HepG2 (cell line): ENCODE measurements around the gene ARHGAP26. TPM values are rescaled to one million over a fixed set of nuclear protein-coding genes. Genes with fewer than 3 reads are reported as not detected.

Experiments used
- ATAC-seq: fragments of 200-7000 bp; cut with Tn5 transposase; 3 replicates; pipeline ENCODE4 v1.9.1; 2020; ENCODE audit warnings: mild to moderate bottlenecking, moderate library complexity
- BruUV-seq: library from RNA; stranded (reverse); fragments of 400-500 nt; replicated peaks from 2 replicates; lab custom pipeline; 2021; lab: Mats Ljungman, UMichigan
- CTCF ChIA-PET: fragments of 300-600 bp; formaldehyde crosslinking; extraction: SDS; loops from one replicate; lab custom pipeline; 2021; ENCODE audit warnings: low total read pairs, inconsistent platforms, low intra/inter-chr PET ratio; lab: Yijun Ruan, JAX
- POLR2A ChIA-PET: fragments of 350-600 bp; sonication (Branson Sonifier 250); formaldehyde crosslinking; loops from one replicate; lab custom pipeline; 2020; ENCODE audit warnings: antibody characterized with exemption, inconsistent platforms; lab: Yijun Ruan, JAX
- DNase-seq: peaks from one replicate; pipeline ENCODE4 v3.0.0-alpha.2; 2015; ENCODE audit warnings: low spot score
- FAIRE-seq: peaks from 3 replicates; lab custom pipeline; 2011; peaks lifted over from hg19 to GRCh38; lab: Jason Lieb, UNC
- H2AFZ ChIP-seq: one replicate; pipeline ENCODE4 v1.6.1; 2011; ENCODE audit warnings: low read length, inconsistent platforms
- H3K27ac ChIP-seq: fragments of 300-600 bp; 3 replicates; pipeline ENCODE4 v1.8.0; 2011; ENCODE audit warnings: mixed run types, mild to moderate bottlenecking, mixed read lengths, low read length, inconsistent platforms; ENCODE audit not compliant: insufficient read depth; ENCODE audit errors: extremely low read length
- H3K27me3 ChIP-seq, 2 experiments: fragments of 200-600 bp in 1 of 2; 2 replicates in 1 of 2; 3 replicates in 1 of 2; pipeline versions ENCODE4 v1.6.0 to v1.8.0; 2011; ENCODE audit warnings: low read length in 2 of 2, mild to moderate bottlenecking in 2 of 2, moderate library complexity in 2 of 2, inconsistent platforms in 1 of 2; ENCODE audit not compliant: insufficient read depth in 2 of 2, control insufficient read depth in 1 of 2
- H3K36me3 ChIP-seq, 2 experiments: fragments of 200-600 bp in 1 of 2; replicated peaks in 1 of 2; 2 replicates in 1 of 2; 3 replicates in 1 of 2; pipeline versions ENCODE4 v1.5.1 to v1.8.0; 2011; ENCODE audit warnings: low read length in 2 of 2, inconsistent platforms in 1 of 2; ENCODE audit not compliant: insufficient read depth in 2 of 2, control insufficient read depth in 1 of 2
- H3K4me1 ChIP-seq: 2 replicates; pipeline ENCODE4 v1.5.1; 2012; ENCODE audit warnings: low read length, inconsistent platforms; ENCODE audit not compliant: insufficient read depth
- H3K4me2 ChIP-seq: 2 replicates; pipeline ENCODE4 v1.6.0; 2011; ENCODE audit warnings: low read depth, low read length, inconsistent platforms
- H3K4me3 ChIP-seq, 3 experiments: fragments of 200-600 bp in 1 of 3; sonication (generic), shearing (Covaris generic) in 1 of 3; replicated peaks in 1 of 3; 2 replicates each; pipeline ENCODE4 v1.5.1; 2011 to 2016; ENCODE audit warnings: low read length in 3 of 3, inconsistent platforms in 2 of 3, low read depth in 2 of 3, mild to moderate bottlenecking in 2 of 3, control low read depth in 1 of 3, mixed read lengths in 1 of 3; ENCODE audit not compliant: insufficient read depth in 1 of 3
- H3K79me2 ChIP-seq: one replicate; pipeline ENCODE4 v1.6.1; 2011; ENCODE audit warnings: low read length, inconsistent platforms; ENCODE audit not compliant: insufficient read depth
- H3K9ac ChIP-seq: 2 replicates; pipeline ENCODE4 v1.6.0; 2011; ENCODE audit warnings: mild to moderate bottlenecking, low read depth, low read length, inconsistent platforms; ENCODE audit not compliant: insufficient read depth
- H3K9me3 ChIP-seq: 2 replicates; pipeline ENCODE4 v1.5.1; 2012; ENCODE audit warnings: mild to moderate bottlenecking, low read length
- H4K20me1 ChIP-seq: 2 replicates; pipeline ENCODE4 v1.6.0; 2011; ENCODE audit warnings: inconsistent platforms, mild to moderate bottlenecking, low read length, moderate library complexity; ENCODE audit not compliant: insufficient read depth
- HOXD1 ChIP-seq: sonication (generic); formaldehyde crosslinking; IDR thresholded peaks from 2 replicates; pipeline ENCODE4 v1.5.0; 2020; ENCODE audit warnings: missing genetic modification reagents
- ZNF12 ChIP-seq: sonication (generic); formaldehyde crosslinking; IDR thresholded peaks from 2 replicates; pipeline ENCODE4 v1.5.0; 2020; ENCODE audit warnings: missing genetic modification reagents
- ZNF354B ChIP-seq: sonication (generic); formaldehyde crosslinking; IDR thresholded peaks from 2 replicates; pipeline ENCODE4 v1.8.0; 2022; ENCODE audit warnings: mild to moderate bottlenecking, missing genetic modification reagents
- WGBS: methylation state at CpG from one replicate; pipeline ENCODE4 v1.1.6; 2017; ENCODE audit warnings: low lambda C conversion rate; 5-methylcytosine and 5-hydroxymethylcytosine counted together
- in situ Hi-C: cut with HindIII; loops from 2 replicates; pipeline ENCODE4 v1.10.0; 2017; ENCODE audit warnings: low pct_unique_long_range_greater_than_20kb; ENCODE audit not compliant: extremely low pct_ligation_motif_present
- intact Hi-C: fragments of 100-400 bp; cut with micrococcal nuclease; formaldehyde crosslinking; loops from one replicate; pipeline ENCODE4 v1.10.0; 2022; ENCODE audit not compliant: unreplicated experiment
- polyA plus RNA-seq, 8 experiments: library from polyadenylated mRNA; depleted of rRNA in 3 of 8; stranded (reverse) in 7 of 8; unstranded in 1 of 8; fragments of >200 nt; fragmentation: Illumina TruSeq in 4 of 8; extraction: Trizol in 4 of 8; gene quantifications; 2 replicates each; pipeline versions ENCODE4 v1.2.1 to v1.2.3, GENCODE V29; 2011 to 2016; ENCODE audit warnings: low read depth in 4 of 8, missing spikeins in 1 of 8, mixed read lengths in 1 of 8; ENCODE audit not compliant: insufficient read depth in 1 of 8
- total RNA-seq, 5 experiments: library from RNA; depleted of rRNA; stranded (reverse); fragments of >200 nt; fragmentation: Illumina TruSeq; extraction: Trizol; gene quantifications; 2 replicates each; pipeline ENCODE4 v1.2.3, GENCODE V29; 2016; ENCODE audit warnings: low read depth in 1 of 5
- TF ChIP-seq, protein P1 (sequence below): sonication (generic); formaldehyde crosslinking; IDR thresholded peaks from 2 replicates; pipeline ENCODE4 v1.4.0; 2020; ENCODE audit warnings: mild to moderate bottlenecking, missing genetic modification reagents
- TF ChIP-seq, protein P2 (sequence below): IDR thresholded peaks from 2 replicates; pipeline ENCODE4 v1.6.1; 2018; ENCODE audit warnings: missing genetic modification reagents, mild to moderate bottlenecking, missing compliant biosample characterization

ARHGAP26 gene
- total and polyA plus RNA-seq, 2 of the 13 experiments (the other 11 are each of a cell fraction or from before 2014, with no cell fraction given) = 9.6 to 18.2 TPM

DNA sequence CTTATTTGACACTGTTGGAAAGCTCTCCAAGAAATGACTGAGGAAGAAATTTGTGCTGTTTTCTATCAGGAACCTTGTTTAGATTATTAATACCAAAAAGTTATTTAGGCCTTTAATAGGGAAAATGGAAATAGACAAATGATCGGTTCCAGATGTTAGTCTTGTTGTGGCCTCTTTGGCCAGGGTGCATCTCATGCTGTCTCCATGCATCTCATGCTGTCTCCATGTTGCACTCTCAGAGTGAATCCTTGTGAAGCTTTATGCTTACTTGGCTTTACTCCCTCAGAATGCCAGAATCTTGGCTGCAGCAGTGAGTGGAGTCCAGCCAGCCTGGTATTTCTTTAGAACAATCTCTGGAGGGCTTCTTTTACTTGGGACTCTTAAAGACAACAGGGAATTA, 185.5 kb downstream of the ARHGAP26 start (continued):
- no peak for TF ChIP-seq HOXD1 (CRISPR knock-in tag)
- TF ChIP-seq, protein P1, sequence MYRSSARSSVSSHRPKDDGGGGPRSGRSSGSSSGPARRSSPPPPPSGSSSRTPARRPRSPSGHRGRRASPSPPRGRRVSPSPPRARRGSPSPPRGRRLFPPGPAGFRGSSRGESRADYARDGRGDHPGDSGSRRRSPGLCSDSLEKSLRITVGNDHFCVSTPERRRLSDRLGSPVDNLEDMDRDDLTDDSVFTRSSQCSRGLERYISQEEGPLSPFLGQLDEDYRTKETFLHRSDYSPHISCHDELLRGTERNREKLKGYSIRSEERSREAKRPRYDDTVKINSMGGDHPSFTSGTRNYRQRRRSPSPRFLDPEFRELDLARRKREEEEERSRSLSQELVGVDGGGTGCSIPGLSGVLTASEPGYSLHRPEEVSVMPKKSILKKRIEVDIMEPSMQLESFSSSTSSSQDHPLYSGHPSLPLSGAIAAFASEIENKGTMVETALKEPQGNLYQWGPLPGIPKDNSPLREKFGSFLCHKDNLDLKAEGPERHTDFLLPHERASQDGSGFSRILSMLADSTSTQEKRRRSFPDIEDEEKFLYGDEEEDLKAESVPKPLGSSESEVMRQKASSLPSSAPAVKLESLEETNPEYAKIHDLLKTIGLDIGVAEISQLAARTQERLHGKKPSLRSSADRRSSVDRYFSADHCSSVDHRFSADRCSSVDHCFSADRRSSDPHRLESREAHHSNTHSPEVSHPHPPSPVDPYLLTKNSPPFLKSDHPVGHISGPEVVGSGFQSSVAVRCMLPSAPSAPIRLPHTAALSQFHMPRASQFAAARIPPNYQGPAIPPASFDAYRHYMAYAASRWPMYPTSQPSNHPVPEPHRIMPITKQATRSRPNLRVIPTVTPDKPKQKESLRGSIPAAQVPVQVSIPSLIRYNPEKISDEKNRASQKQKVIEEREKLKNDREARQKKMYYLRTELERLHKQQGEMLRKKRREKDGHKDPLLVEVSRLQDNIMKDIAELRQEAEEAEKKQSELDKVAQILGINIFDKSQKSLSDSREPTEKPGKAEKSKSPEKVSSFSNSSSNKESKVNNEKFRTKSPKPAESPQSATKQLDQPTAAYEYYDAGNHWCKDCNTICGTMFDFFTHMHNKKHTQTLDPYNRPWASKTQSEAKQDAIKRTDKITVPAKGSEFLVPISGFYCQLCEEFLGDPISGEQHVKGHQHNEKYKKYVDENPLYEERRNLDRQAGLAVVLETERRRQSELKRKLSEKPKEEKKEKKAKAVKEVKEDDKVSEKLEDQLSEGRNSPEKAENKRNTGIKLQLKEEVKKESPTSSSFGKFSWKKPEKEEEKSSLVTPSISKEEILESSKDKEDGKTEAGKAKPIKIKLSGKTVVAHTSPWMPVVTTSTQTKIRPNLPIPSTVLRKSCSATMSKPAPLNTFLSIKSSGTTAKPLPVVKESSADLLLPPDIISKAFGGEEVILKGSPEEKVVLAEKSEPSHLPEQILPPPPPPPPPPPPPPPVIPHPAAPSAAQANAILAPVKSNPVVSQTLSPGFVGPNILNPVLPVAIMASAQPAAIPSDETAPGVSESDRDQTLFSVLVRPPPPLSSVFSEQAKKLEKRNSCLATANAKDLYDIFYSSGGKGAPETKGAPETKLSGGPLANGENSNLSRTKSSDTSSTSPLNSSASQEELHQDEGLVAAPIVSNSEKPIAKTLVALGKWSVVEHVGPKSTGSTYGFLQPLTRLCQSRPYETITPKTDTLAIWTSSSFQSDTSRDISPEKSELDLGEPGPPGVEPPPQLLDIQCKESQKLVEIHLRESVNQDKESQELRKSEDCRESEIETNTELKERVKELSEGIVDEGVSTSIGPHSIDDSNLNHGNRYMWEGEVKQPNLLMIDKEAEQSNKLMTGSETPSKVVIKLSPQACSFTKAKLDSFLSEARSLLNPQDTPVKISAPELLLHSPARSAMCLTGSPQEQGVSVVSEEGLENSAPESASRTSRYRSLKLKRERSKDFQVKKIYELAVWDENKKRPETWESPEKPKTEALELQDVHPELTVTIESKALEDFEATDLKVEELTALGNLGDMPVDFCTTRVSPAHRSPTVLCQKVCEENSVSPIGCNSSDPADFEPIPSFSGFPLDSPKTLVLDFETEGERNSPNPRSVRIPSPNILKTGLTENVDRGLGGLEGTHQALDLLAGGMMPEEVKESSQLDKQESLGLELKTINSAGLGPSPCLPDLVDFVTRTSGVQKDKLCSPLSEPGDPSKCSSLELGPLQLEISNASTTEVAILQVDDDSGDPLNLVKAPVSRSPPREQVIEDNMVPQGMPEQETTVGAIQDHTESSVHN = no peak
- TF ChIP-seq ZNF354B (CRISPR knock-in tag) = no peak

DNA sequence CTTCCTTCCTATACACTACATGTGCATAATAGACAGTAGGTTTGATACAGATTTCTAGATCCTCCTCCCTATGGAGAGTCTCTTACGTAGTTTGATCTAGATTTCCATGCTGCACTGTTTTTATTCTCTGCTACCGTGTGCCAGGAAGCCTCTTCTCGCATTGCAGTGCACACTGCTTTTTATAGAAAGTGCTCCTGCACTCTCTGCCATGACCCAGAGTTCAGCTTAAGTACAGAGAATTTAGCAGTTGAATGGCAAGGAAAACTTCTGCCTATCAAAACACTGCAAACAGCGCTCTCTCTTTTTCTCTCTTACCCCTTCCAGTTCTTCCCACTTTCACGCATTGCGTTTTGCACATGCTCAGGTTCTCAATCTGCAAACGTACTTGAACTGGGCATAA, 187.4 kb downstream of the ARHGAP26 start:
- peaks cover 44% of the 10 kb centered on the region for H3K4me1 ChIP-seq
- no peak for FAIRE-seq
- H3K4me2 ChIP-seq = no peak overlapping the region
- no peak overlapping the region for H3K4me3 ChIP-seq
- no peaks in the 10 kb centered on the region for H3K79me2 ChIP-seq
- no peaks in the 10 kb centered on the region; a peak in 1 of 5 replicates for H3K36me3 ChIP-seq
- H3K9me3 ChIP-seq = no peaks in the 10 kb centered on the region
- intact Hi-C loops = no loop called here
- DNase-seq = no peak
- H3K27me3 ChIP-seq = no peaks in the 10 kb centered on the region
- BruUV-seq = no TSS peak
- 97% methylated on average over 7 of the region's 7 CpGs for WGBS
- no peaks in the 10 kb centered on the region for H4K20me1 ChIP-seq
- ChIA-PET POLR2A (no interaction called here), CTCF (no interaction called here)
- in situ Hi-C loops = no loop called here
- no peak overlapping the region for H3K9ac ChIP-seq
- no peak overlapping the region for H3K27ac ChIP-seq
- no peak overlapping the region for H2AFZ ChIP-seq
- ATAC-seq = no peak
- no peak for TF ChIP-seq ZNF12 (CRISPR knock-in tag)
- TF ChIP-seq, protein P2, sequence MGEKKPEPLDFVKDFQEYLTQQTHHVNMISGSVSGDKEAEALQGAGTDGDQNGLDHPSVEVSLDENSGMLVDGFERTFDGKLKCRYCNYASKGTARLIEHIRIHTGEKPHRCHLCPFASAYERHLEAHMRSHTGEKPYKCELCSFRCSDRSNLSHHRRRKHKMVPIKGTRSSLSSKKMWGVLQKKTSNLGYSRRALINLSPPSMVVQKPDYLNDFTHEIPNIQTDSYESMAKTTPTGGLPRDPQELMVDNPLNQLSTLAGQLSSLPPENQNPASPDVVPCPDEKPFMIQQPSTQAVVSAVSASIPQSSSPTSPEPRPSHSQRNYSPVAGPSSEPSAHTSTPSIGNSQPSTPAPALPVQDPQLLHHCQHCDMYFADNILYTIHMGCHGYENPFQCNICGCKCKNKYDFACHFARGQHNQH (CRISPR knock-in tag) = no peak
